Cardiac septum (tissue), 1 donor: Measurements from ENCODE around the gene ARHGAP22. TPM values are rescaled to one million over a fixed set of nuclear protein-coding genes. Genes with fewer than 3 reads are reported as not detected.

ENCODE experiments used
- DNase-seq: peaks from one replicate; pipeline ENCODE4 v3.0.0-alpha.2; 2020; ENCODE audit warnings: low spot score
- intact Hi-C: fragments of 100-400 bp; cut with DNase I; formaldehyde crosslinking; loops from one replicate; pipeline ENCODE4 v1.14.0; 2022
- total RNA-seq: library from RNA; stranded (reverse); fragmentation: NEBNext Ultra II Directional; extraction: Animal tissue kit (Norgen Biotek cat#: 25700); gene quantifications from one replicate; pipeline ENCODE4 v1.2.1, GENCODE V29; 2021
- donor health status: DM: no; HTN: no; CAD: no.

Gene ARHGAP22
- total RNA-seq, 1 donor from 2014 or later, result 4.4 TPM

DNA sequence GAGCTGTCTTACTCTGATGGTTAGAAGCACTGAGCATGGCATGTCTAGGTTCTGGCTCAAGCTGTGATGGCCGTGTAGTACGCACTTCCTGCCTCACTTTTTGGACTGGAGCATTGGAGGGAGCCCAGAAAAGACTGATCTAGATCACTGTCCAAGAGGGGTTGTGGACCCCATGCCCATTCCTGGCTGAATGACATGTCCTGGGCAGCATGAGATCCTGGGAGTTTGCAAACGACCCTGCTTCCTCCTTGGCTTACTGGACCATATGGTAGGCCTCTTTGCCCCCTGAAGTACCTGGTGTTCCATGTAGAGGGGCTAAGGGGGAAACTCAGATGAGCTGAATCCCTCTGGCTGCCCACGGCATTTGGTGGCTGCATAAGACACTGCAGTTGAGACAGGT is 36.7 kb downstream of the ARHGAP22 start:
- intact Hi-C loops, result no loop called here
- DNase-seq, result peak; percentile 22

DNA sequence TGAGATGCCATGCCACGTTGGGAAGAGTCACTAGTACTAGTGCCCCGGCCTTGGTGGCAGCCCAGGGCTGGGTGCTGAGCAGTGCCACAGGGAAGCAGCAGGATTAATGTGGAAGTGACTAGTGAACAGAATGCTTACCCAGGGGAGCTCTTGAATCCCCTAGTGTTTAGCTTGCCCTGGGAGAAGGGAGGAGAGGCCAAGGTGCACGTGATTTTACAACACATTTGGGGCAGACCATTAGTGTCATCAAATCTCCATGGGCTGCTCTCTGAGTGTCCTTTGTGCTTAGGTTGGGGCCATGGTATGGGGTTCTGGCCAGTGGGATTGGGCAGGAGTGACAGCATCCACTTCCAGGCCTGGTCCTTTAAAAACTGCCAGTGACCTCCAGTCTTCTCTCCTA is 37.5 kb downstream of the ARHGAP22 start:
- peak; percentile 7 for DNase-seq
- intact Hi-C loops, result no loop called here

DNA sequence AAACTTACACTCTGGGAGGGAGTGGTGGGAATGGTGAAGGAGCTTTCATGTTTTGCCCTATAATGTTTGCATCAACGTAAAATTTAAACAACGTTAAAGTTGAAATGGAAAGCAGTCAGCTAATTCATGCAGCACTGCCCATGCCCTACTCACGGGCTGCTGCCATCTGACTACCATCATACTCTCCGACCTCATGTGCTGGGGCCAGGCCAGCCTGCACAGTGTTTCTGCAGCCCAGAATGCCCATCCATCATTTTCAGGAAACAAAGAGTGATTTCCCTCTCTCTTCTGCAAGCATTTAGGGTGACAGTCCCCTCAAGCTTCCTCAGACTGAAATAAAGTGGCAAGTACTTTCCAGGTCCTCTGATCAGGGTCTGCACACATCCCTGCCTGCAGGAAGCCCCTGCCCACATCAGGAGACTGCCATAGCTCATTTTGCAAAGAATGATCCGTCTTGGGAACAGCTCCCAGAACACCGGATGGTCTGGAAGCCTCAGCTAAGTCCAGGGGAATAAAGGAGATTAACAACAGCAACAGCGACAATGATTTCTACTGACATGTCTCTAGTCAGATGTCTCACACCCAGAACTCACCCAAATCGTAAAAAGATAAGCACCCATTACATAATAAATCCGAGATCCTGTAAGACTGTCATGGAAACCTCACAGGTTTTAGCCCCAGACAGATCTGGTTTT is 40.3 kb downstream of the ARHGAP22 start:
- peak; percentile 39 for DNase-seq
- intact Hi-C loops, result no loop called here

DNA sequence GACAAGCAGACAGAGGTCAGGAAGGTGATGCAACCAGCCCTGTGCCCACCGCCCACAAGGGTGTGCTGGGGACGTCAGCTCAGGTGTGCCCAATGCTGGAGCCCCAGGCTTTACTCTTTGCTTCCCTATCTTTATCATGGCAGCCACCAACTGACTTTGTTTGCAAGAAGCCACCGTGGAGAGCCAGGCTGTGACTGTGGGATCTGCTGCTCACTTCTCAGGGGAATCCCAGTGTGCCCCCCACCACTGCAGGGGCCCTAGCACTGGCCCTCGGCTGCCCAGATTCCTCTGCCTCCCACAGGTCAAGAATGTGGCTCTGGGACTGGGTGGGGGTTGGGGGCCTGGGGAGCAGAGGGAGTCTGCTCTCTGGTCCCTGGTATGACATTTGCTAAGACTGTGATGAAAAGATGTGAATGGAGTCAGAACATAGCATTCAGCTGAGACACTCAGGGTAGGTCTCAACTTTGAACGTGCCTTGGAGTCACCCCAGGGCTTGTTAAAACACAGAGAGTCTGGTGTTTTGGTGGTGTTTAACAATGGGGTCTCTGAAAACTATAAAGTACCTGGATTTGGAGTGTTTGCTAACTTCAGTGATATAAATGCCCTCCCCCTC is 47.3 kb downstream of the ARHGAP22 start:
- peak; percentile 35 for DNase-seq
- intact Hi-C loops, result no loop called here

DNA sequence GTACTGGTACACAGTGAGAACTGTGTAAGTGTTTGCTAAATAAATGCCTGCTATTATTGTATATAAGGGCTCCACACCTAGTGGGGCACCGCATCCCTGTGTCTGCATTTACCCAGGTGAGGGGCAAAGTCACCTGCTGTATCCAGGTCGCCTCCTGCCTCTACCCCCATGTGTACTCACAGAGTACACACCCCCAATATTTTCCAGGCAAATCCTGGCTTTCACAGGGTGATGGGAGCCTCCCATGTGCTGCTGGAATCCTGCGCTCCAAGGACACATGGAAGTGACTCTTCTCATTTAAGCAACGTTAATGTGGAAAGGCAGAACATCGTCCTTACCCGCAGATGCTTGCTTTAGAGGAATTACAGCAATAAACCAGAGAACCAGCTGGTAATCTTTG is 48.2 kb downstream of the ARHGAP22 start:
- DNase-seq, result peak; percentile 5
- intact Hi-C loops, result no loop called here

DNA sequence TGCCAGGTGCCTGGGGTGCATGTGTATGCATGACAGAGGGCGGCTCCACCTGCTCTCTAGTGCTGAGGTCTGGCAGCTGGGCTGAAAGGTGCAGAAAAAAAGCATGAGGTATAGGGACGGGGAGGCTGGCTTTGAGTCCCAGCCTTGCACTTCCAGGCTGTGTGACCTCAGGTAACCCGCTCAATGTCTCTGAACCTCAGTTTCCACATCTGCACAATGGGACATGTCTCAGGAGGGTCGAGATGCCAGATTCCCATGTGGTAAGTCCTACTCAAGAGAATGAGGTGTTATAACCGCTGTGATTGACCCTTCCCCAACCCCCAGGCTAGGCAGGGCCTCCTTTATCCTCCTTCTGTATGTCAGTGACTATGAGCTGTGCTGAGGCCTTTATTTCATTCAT is 48.8 kb downstream of the ARHGAP22 start:
- intact Hi-C loops, result no loop called here
- DNase-seq, result peak; percentile 33

DNA sequence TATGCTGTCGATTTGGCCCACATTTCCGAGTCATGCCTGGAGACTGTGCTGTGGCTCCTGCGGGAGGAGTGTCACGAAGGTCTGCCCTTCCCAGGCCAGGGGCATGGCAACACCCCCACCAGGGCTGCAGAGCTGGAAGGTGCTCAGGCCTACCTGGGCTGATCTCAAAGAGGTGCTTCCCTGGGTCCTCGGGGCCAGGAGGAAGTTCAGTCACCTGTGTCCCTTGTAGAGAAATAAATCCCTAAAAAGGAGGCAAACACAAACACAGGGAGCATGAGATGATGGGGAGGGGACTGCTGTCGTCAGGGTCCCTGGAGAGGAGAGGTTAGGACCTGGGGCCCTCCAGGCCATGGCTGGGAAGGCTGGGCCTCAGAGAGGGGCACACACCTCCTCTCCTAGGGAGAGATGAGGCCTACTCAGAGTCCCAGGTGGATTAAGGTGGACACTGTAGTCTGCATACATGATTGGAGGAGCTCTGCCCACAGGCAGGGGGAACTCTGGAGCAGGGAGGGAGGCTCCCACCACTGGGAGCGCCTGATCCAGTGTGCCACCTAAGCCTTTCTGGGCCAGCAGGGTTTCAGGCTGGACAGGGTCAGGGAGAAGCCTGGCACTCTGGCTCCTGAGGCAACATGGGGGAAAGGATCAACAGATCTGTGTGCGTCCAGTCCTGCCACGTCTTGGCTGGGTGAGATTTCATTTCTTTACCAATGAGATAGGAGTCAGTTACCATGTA is 49.4 kb downstream of the ARHGAP22 start:
- peak; percentile 53 for DNase-seq
- intact Hi-C loops, result no loop called here

DNA sequence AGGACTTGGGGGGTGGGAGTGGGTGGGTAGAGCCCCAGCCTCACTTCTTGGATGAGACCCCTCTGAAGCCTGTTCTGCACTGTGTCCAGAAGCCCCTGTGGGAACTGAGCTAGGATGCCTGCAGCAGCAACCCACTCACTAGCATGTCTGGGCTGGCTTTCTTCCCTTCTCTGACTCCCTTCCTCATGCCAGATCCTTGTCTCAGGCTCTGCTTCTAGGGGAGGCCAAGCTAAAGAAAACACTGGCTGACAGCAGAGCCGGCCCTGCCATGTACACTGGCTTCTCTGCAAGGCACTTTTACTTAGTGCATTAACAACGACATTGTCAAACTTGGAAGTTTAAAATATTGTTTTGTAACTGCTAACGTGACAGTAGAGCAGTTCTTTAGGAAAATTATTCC is 50.2 kb downstream of the ARHGAP22 start:
- intact Hi-C loops, result no loop called here
- DNase-seq, result no peak

DNA sequence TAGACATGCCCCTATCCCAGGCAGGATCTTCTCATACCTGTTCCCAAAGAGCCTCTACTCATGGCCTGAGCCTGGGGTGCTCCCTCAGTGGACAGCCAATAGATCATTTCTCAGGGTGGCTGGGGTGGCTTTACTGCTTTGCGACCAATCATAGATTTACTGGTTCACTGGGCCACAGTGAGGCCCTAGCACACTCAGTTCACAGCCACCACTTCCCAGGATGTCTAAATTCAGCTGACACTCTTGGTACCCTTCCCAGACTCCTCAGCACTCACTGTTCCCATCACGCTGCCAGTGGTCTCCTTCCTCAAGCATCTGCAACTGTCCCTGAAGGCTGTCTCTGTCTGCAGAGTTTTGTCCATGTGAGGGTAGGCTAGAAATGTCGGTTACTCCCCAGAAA is 50.6 kb downstream of the ARHGAP22 start:
- intact Hi-C loops, result no loop called here
- no peak for DNase-seq

DNA sequence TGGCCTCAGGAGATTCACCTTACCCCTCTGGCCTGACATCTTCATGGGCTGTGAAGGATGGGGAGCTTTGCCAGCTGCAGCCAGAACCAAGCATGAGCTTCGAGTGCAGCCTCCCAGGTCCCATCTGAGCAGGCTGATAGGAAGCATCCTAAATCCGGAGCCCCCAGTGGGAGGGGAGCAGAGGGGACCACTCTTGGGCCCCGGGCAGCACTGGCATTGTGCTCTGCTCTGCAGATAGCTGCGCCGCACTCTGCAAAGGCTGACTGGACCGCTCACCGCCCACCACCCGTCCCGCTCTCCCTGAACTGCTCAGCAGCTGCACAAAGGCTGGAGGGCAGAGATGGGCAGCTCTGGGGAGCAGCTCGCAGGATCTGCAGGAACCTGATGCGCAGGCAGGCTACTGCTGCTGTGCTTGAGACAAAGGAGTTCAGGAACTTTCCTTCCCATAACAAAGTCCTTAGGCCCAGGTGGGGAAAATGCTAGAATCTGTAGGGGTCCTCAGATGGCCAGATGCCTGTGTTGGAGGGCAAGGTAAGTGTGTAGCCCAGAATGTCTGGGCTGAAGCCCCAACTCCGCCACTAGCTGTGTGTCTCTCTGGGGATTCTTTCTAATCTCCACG is 51.8 kb downstream of the ARHGAP22 start:
- no peak for DNase-seq
- intact Hi-C loops, result loop anchor here (1.0 to 2.0 kb wide), 3 partner anchors 54 to 190 kb away; no protein-coding TSS in a partner anchor

DNA sequence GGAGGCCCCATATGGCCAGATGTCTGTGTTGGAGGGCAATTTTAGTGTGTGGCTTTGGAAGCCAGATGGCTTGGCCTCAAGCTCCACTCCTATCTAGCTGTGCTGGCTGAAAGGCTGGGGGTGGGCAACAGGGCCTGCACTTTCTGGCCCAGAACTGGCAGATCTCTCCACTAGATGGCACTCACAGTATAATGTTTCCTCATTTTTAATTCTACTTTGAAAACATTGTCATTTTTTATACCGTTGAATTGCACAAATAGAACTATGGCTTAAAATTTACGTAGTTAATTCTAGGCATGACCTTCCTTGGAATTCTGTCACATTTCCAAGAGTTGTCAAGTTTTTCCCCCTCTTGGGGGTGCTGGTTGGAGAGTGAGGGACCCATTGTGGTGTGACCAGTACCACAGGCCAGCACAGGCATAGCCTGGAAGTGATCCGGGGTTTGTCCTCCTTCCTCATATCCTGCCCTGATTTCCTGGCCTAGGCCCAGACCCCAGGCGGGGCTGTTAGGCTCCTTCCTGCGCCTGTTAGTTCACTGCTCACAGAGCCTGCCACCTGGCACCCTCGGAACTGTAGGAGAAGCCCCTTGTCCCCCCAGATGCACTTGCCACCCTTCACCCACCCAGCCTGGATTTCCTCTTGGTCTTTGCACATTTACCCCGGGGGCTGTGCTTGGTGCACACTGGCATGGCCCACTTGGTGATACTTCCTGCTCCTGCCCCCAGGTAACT is 52.8 kb downstream of the ARHGAP22 start:
- DNase-seq, result peak; percentile 20
- intact Hi-C loops, result loop anchor here (1.0 to 2.0 kb wide), 3 partner anchors 55 to 189 kb away; no protein-coding TSS in a partner anchor

DNA sequence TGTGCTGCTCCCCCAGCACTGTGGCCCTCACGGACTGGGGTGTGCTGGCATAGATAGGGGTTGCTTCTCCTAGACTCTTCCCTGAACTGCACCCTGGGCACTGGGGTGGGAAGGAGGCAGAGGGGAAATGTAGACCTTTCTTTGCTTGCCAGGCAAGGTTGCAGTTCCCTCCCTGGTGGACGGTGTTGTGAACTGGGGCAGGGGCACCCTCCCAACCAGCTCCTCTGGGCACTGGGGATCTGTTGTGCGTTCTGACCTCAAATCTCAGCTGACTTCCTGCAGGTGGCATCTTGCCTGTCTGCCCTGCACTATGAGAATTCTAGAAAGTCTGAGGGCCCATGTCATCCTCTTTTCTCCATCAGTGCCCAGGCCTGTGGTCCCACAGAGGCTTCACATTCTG is 53.9 kb downstream of the ARHGAP22 start:
- intact Hi-C loops, result no loop called here

DNA sequence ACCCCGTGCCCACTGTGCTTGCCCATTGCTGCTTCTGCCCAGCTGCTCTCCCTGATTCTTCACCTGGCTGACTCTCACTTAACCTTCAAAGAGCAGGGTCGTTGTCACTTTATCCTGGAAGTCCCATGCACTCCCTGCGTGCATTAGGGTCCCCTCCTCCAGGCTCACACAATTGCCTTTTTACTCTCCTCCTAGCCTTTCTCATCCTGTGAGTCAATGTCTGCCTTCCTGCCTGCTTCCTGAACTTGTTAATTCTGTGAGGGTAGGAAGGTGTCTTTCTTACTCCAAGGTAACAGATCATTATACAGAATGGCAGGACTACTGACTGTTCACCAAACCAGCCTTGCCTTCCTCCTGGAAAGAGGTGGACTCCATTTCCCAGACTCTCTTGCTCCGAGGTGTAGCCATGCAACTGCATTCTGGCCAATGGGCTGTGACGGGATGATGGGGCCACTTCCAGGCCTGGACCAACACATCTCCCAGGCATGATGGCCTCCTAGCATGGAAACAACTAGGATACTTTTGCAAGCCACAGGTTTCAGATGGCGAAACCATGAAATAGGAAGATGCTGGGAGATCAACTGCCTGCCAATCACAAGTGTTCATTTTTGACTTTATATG is 54.7 kb downstream of the ARHGAP22 start:
- DNase-seq, result no peak
- intact Hi-C loops, result no loop called here

More for the DNA sequence above, 53.9 kb downstream of the ARHGAP22 start:
- DNase-seq, result no peak

DNA sequence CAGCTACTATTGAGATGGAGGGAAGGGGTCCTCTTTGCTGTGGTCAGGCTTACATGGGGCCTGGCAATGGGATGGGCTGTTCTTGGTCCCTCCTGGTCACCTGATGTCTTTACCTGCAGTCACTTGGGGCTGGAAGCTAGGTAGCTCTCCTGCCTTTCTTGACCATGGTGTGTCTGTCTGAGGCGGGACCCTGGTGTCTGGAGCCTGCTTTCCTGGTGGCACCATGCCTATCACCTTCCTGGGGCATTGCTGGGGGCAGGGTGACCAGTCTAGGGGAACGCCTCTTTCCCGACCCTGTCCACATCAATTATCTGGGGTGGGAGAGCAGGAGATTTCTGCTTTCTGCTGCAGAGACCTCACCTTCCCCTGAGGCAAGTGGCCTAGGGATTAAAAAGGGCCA is 55.6 kb downstream of the ARHGAP22 start:
- peak; percentile 29 for DNase-seq
- intact Hi-C loops, result no loop called here

DNA sequence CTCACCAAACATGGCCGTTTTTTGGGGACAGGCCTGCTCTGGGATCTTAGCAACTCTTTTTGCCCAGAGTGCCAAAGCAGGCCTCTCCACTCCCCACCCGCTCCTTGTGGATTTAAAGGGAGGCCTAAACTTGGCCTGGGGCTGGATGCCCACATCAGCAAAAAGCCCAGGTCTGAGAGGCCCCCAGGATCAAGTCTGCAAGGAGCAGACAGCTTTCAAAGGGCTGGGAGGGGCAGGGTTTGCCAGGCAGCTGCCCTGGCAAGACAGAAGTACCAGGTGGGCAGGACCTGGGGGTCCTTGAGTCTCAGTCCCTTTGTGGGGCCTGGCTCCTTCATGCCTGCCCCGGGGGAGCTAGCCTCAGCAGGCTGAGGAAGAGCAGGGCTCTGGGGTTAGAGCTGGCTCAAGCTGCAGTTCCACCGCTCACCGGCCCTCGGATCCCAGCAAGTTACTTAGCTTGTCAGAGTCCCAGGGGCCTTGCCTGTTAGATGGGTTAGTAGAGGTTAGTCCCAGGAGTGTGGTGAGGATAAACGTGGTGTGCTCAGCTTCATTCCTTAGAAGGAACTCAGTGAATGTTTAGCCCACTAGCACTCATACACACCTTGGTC is 56.2 kb downstream of the ARHGAP22 start:
- intact Hi-C loops, result no loop called here
- DNase-seq, result peak; percentile 60

DNA sequence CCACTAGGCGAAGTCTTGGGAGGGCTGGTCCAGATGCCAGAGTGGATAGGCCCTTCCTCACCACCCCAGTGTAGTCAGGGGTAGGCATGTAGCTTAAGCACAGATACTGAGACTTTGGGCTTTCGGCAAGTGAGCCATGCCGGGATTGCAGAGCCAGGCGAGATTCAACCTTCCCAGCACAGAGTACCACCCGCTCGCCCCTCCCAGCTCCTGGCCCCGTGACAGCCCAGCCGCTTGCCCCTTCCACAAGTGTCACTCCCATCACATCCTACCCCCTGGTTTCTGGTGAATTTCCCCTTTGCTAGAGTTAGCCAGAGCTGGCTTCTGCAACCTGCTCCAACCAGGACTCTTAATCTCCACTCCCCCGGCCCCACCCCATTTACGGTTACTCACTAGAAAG is 56.9 kb downstream of the ARHGAP22 start:
- intact Hi-C loops, result no loop called here

DNA sequence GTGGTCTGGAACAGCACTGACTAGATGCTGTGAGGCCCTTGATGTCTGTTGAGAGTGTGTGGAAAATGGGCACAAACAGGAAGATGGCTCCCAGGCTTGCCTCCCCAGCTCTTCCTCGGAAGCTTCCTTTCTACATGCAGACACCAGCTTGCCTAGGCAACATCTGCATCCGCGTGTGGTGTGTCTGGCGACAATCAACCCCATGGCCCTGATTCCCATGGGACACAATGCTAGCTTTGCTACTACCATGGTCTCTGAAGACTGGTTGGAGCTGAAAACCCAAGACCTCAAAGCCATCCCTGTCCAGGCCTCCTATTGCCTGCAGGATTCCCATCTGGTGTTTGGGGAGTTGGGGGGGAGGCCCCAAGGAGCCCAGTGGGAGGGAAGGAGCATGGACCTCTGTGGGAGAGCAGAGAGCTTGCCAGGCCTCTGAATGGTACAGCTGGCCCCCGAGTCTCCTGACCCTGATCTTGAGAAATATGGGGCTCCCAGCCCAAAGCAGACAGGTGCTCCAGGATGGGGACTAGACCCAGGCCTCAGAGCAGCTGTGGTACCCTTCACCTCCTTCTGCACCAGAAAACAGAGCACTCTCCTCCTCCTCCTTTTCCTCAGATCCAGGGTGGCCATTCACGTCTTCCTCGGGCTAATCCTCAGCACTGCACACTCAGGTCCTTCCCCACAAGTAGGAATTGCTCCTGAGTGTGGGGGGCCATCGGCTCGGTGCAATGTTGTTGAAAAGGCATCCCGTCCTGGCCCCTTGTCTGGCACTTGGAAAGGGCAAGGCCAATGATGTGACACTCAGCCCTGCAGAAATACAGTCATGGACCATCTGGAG is 57.6 kb downstream of the ARHGAP22 start:
- intact Hi-C loops, result no loop called here
- DNase-seq, result peak; percentile 53

More for the DNA sequence above, 56.9 kb downstream of the ARHGAP22 start:
- peak; percentile 49 for DNase-seq
